ENCODE data around the gene LAIR1.
"Not testable (repeated sequence)": the region's sequence is repeated elsewhere in the genome, so short reads cannot be mapped to it uniquely, and the experiment has no call there.

Gene LAIR1

DNA sequence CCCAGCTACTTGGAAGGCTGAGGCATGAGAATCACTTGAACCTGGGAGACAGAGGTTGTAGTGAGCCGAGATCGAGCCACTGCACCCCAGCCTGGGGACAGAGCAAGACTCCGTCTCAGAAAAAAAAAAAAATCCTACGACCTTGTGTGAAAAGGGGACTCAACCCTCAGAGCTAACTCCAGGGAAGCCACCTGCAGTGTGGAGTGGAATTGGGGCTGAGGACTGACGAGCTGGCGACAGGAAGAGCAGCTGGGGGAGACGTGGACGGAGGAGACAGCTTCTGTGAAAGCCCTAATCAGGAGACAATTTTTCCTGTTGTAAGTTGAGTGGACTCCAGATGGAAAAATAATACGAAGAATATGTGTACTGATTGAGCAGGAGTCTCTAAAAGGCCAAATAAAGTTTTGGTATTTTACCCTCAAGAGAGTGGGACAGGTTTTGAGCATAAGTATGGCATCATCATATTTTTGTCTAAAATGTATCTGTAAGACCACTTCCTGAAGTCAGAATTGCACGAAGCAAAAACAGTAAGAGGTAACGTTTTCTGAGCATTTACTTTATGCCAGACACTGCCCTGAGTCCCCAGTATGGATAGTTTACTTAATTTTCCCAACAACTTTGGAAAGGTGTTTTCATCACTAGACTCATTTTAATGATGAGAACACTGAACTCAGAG, 12.0 kb upstream of the LAIR1 start:
- DNase-seq (ENCODE audit: low read depth in 2 of 2), result no peak

GRCh38 chr19:54375181-54375938, 10.6 kb upstream of the LAIR1 start:
- not testable (repeated sequence) for DNase-seq (ENCODE audit: low read depth in 2 of 2)

- no peak for DNase-seq (ENCODE audit: low read depth in 2 of 2)
Observed at GRCh38 chr19:54373781-54374631, 9.3 kb upstream of the LAIR1 start.

DNA sequence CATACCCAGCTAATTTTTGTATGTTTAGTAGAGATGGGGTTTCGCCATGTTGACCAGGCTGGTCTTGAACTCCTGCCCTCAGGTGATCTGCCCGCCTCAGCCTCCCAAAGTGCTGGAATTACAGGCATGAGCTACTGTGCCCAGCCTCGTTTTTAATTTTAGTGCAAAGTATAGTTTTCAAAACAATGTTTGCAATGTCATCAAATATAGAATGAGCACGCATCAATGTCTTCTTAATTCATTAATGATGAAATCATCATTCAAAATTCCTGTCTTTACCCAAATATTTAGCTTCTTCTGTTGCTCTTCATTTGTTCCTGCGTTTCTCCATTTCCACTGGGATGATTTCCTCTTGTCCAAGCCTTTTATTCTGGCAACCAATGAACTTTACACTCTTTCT, 6.7 kb upstream of the LAIR1 start:
- DNase-seq (ENCODE audit: low read depth in 2 of 2), result not testable (repeated sequence)

- not testable (repeated sequence) for DNase-seq (ENCODE audit: low read depth in 2 of 2)
Observed at GRCh38 chr19:54370434-54370796, 5.7 kb upstream of the LAIR1 start.

DNA sequence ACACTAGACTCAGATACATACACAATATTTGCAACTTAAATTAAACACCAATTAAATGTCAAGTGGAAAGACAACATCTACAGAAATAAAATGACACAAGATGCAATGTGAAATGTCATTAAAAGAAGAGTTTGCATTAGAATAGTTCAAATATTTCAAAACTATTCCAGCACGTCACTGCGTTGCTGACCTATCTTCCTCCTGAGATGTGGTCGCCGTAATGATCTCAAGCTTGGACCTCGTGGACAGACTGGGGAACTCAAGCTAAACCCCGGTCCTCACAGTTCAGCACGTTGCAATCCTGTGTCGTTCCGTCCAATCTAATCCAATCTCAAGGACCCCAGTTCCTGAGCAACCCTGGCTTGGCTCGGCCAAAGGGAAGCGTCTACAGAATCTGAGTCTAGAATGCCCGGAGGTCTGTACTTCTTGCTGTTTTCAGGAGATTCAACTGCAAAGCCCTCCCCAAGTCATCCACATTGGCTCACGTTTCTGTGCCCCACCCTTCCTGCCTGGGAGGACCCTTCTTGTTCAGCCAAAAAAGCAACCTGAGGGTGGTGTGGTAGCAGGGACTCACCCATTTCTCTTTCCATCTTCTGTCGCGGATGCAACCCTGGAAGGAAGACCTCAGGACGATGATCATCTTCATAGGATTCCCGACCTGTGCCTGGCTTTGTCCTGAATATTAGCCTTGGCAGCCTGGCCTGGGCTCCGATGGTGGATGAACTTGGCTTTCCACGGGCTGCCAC, 5.1 kb upstream of the LAIR1 start:
- not testable (repeated sequence) for DNase-seq (ENCODE audit: low read depth in 2 of 2)

- no peak for DNase-seq (ENCODE audit: low read depth in 2 of 2)
Observed at GRCh38 chr19:54369082-54369687, 4.5 kb upstream of the LAIR1 start.

GRCh38 chr19:54366811-54367210, 2.1 kb upstream of the LAIR1 start:
- DNase-seq (ENCODE audit: low read depth in 2 of 2), result no peak

DNA sequence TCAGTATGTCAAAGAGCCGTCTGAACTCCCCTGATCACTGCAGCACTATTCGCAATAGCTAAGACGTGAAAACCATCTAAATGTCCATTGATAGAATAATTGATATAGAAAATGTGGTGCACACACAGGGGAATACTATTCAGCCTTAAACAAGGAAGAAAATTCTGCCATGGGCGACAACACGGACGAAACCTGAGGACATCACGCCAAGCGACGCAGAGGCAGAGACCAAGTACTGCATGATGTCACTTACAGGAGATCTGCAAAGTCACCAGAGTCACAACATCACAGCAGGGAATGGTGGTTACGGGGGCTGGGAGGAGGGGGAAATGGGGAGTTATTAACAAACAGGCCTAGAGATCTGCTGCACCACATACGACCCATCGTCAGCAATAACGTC, 1.1 kb upstream of the LAIR1 start:
- not testable (repeated sequence) for DNase-seq (ENCODE audit: low read depth in 2 of 2)

GRCh38 chr19:54361680-54362422, 2.9 kb downstream of the LAIR1 start:
- DNase-seq (ENCODE audit: low read depth in 2 of 2), result not testable (repeated sequence)

- DNase-seq (ENCODE audit: low read depth in 2 of 2), result not testable (repeated sequence)
Observed at GRCh38 chr19:54359149-54359820, 5.4 kb downstream of the LAIR1 start.

DNA sequence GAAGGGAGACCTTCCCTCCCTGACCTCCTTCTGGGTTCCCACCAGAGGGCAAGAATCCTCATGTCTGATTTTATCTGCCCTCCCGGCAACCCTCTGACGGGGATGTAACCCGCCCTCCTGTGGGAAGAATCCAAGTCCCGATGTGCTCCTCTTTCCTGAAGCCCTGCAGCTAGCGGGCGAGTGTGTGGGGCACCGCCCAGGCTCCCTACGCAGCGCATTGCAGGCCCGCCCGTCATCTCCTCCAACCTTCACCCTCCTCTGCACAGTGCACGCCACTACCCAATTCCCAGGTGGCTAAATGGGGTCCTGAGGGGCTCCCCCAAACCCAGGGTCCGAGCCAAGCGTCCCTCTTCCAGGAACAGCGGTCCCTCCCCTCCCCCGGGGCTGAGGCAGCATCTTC, 7.3 kb downstream of the LAIR1 start:
- DNase-seq (ENCODE audit: low read depth in 2 of 2), result no peak

DNA sequence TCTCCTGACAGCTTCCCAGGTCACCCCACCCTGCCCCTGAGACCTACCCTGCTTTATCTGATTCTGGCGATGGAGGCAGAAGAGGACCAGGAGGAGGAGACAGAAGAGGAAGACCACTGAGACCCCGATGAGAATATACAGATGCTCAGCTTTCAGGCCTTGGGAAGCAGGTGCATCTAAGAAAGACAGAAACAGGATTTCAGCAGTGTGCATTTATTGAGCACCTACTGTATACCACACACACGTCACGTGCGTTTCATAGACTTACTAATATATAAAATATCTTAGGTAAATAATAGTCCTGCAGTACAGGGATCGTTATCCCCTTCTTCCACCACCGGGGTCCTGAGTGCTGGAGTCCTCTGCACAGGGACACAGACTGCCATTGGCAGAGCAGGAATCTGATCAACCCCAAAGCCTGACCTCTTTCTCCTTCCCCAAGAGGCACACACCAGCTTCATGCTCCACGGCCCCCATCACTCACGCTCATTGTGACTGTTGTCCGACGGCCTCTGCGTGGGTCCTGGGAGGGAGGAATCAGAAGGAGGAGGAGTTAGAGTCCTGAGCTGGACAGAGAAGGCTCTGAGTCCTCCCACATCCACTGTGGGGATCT, 8.2 kb downstream of the LAIR1 start:
- DNase-seq (ENCODE audit: low read depth in 2 of 2), result no peak

DNA sequence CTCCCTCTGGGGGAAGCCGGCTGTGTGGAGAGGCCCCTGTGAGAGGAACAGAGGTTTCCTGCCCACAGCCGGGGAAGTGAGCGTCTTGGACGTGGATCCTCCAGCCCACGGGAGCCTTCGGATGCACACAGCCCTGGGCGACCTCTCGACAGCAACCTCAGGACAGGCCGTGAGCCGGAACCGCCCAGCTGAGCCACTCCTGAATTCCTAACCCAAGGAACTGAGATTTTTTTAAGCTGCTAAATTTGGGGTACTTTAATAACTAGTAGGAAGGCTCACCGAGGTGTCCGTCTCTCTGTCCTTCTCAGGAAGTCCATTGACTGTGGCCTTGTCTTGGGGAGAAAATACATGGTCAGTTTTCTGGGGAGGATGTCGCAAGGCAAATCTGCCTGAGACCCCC, 9.1 kb downstream of the LAIR1 start:
- no peak for DNase-seq (ENCODE audit: low read depth in 2 of 2)

DNA sequence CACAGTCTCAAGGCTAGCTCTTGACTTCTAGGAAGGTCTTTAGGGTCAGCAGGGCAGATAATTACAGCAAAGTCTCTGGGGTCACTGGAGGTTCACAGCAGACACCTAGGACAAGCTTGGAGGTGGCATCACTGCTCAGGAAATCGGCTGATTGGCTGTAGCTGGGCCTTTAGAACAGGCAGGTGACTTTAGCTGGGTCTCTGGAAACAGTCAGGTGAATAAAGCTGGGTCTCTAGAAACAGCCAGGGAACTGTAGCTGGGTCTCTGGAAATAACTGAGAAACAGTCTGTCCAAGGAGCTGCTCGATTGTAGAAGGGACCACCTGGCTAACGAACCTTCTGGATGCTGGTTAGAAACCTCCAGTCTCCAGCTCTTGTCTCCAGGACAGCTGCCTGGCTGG, 10.0 kb downstream of the LAIR1 start:
- no peak for DNase-seq (ENCODE audit: low read depth in 2 of 2)

- no peak for DNase-seq (ENCODE audit: low read depth in 2 of 2)
Observed at GRCh38 chr19:54352546-54352945, 12.2 kb downstream of the LAIR1 start.

GRCh38 chr19:54352041-54352440, 12.7 kb downstream of the LAIR1 start:
- DNase-seq (ENCODE audit: low read depth in 2 of 2), result no peak

- no peak for DNase-seq (ENCODE audit: low read depth in 2 of 2)
Observed at GRCh38 chr19:54351474-54351873, 13.3 kb downstream of the LAIR1 start.

- DNase-seq (ENCODE audit: low read depth in 2 of 2), result no peak
Observed at GRCh38 chr19:54345938-54346386, 18.8 kb downstream of the LAIR1 start.

GRCh38 chr19:54343868-54344267, 20.9 kb downstream of the LAIR1 start:
- DNase-seq (ENCODE audit: low read depth in 2 of 2), result no peak
